Upper lobe of right lung (tissue), 1 donor: ENCODE measurements around the gene TRPM4. TPM values are rescaled to one million over a fixed set of nuclear protein-coding genes. Genes with fewer than 3 reads are reported as not detected.
"Not testable (repeated sequence)": the region's sequence is repeated elsewhere in the genome, so short reads cannot be mapped to it uniquely, and the experiment has no call there.

ENCODE experiments used
- ATAC-seq: fragments of 200-7000 bp; cut with Tn5 transposase; one replicate; pipeline ENCODE4 v1.9.1; 2020; ENCODE audit warnings: mild to moderate bottlenecking, moderate library complexity
- DNase-seq: peaks from one replicate; pipeline ENCODE4 v3.0.0-alpha.2; 2020
- H3K27ac ChIP-seq: fragments of 200-600 bp; one replicate; pipeline ENCODE4 v1.8.0; 2022
- H3K27me3 ChIP-seq: fragments of 200-600 bp; one replicate; pipeline ENCODE4 v1.8.0; 2022; ENCODE audit warnings: mild to moderate bottlenecking
- H3K36me3 ChIP-seq: fragments of 200-600 bp; one replicate; pipeline ENCODE4 v1.8.0; 2022
- H3K4me1 ChIP-seq: fragments of 200-600 bp; one replicate; pipeline ENCODE4 v1.8.0; 2022
- H3K4me3 ChIP-seq: fragments of 200-600 bp; one replicate; pipeline ENCODE4 v1.8.0; 2022; ENCODE audit warnings: mild to moderate bottlenecking
- H3K9me3 ChIP-seq: fragments of 200-600 bp; one replicate; pipeline ENCODE4 v1.8.0; 2022
- CTCF ChIP-seq: fragments of 200-600 bp; IDR thresholded peaks from one replicate; pipeline ENCODE4 v1.8.0; 2022; ENCODE audit warnings: antibody characterized with exemption
- intact Hi-C: fragments of 100-400 bp; cut with DNase I; formaldehyde crosslinking; loops from one replicate; pipeline ENCODE4 v1.11.0; 2022
- total RNA-seq: library from RNA; stranded (reverse); fragmentation: NEBNext Ultra II Directional; extraction: Animal tissue kit (Norgen Biotek cat#: 25700); gene quantifications from one replicate; pipeline ENCODE4 v1.2.1, GENCODE V29; 2021
- donor health status: DM: no; HTN: yes; CAD: no; lungs with severe emphysema.

The TRPM4 gene
- total RNA-seq, 1 donor from 2014 or later, result 44.3 TPM

DNA sequence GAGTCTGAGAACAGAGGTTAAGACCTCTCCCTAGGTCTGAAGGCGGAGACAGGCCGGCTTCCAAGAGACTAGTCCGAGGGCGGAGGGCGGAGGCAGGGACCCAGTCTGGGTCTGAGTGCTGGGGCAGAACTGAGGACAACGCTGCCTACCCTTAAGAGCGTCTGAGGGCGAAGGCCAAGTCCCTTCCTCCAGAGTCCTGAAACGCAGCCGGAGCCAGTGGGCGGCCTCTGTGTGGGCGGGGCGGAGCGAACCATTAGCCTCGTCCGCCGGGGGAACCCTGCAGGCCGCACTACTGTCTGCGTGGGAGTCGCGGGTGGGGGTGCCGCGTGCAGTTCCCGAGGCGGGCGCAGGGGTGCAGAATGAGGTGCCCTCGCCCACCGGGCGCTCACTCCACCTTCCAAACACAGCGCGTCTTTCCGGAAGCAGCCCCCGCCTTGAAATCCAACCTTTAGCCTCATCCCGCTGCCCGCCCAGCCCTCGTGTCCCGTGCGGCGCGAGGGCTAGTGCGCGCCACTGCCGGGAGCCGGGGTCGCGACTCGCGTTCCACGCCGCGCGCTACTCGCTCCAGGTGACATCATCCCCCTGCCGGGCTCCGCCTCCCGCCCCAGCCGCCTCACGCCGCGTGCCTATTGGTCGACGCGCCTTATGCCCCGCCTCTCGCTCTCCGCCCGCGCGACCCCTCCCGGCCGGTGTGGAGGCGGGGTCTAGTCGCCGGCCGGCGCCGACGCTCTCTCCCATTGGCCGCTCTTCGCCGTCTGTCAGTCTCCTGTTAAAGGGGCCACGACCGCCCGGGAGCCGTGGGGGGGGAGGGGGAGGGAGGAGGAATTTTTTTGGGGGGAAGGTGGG lies 38.8 kb upstream of the TRPM4 start, which contains the start of gene C19orf73:
TSS of gene C19orf73 (minus strand) at position 579 of the 846 bp plus-strand sequence. CDS start at position 458, 121 bp downstream.
- Histone ChIP-seq H3K27me3 (no peaks in the 10 kb centered on the region), H3K4me1 (peaks cover 24% of the 10 kb centered on the region), H3K9me3 (no peaks in the 10 kb centered on the region), H3K4me3 (peak within 1 kb of the TSS; percentile 71), H3K27ac (peak within 1 kb of the TSS; percentile 97), H3K36me3 (no peaks in the 10 kb centered on the region)
- intact Hi-C loops, result no loop called here
- DNase-seq, result peak; percentile 97
- peak; percentile 92 for ATAC-seq
- TF ChIP-seq CTCF, result peak; percentile 30

DNA sequence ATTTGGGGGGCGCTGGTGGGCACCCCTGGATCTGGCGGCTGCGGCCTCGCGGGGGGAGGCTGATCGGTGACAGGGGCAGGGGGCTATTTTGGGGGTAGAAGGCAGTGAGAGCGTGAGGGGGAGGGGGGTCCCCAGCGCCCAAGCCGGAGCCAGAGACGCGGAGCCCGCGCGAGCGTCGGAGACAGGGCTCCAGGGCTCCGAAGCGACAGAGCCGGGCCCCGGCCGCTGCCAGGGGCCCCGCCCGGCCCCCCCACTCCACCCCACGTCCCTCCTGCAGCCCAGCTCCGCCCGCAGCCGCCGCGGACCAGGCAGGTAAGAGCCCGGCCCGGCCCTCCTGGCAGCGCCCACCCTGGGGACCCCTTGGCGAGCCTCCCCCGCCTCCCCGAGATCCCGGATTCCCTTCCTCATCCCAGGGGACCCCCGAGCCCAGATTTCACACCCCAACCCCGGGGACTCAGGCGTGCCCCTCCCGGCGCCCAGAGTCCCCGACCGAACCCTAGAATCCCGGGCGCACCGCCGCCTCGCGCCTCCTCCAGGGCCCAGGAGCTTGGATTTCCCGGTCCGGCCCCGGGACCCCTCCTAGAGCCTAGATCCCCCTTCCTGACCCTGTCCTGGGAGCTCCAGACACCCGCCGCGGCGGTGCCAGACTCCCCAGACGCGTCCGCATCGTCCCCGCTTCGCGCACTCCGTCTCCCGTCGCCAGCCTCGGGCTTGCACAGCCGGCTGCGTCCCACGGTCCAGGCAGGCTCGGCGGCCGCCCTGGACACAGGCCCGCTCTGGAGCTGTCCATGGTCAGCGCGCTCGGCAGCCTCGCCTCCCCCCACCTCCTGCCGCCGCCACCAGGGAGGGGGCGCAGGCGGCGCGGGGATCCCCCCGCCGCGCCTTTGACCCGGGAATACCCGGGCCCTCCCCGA lies 37.9 kb upstream of the TRPM4 start, which contains the start of gene PPFIA3:
TSS of gene PPFIA3 (plus strand) at position 134 of the 914 bp plus-strand sequence. CDS start 8,330 bp downstream, outside the sequence.
- Histone ChIP-seq H3K27ac (peak within 1 kb of the TSS; percentile 97), H3K4me3 (peak within 1 kb of the TSS; percentile 71), H3K27me3 (no peaks in the 10 kb centered on the region), H3K9me3 (no peaks in the 10 kb centered on the region), H3K4me1 (peaks cover 21% of the 10 kb centered on the region), H3K36me3 (no peaks in the 10 kb centered on the region)
- no peak for TF ChIP-seq CTCF
- DNase-seq (peak; percentile 85), ATAC-seq (peak; percentile 59)
- intact Hi-C loops, result no loop called here

- no peak for TF ChIP-seq CTCF
- intact Hi-C loops, result no loop called here
- no peaks in the 10 kb centered on the region for H3K36me3 ChIP-seq
- no peaks in the 10 kb centered on the region for H3K27me3 ChIP-seq
- no peak for ATAC-seq
- H3K4me1 ChIP-seq, result peaks cover 21% of the 10 kb centered on the region
- no peak for DNase-seq
- H3K27ac ChIP-seq, result no peak overlapping the region
- H3K4me3 ChIP-seq, result no peak overlapping the region
- H3K9me3 ChIP-seq, result no peaks in the 10 kb centered on the region
These were observed 37.3 kb upstream of the TRPM4 start for GRCh38 chr19:49120325-49120683.

DNA sequence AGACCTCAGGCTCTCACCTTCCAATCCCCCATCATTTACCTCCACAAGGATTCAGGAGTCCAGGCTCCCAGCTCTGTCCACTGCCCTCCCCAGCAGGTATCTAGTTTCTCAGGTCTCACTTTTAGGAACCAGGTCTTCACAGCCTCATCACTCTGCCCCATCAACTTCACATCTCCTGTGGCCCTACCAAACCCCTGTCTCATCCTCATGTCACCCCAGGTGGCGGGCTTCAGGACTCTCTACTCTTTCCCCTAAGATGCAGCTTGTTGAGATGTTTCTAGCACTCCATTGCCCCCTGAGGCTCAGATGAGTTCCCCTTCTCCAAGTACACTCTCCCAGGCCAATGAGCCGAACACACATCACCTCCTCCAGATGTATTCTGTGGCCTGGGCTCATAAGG lies 36.7 kb upstream of the TRPM4 start:
- H3K4me1 ChIP-seq, result peaks cover 21% of the 10 kb centered on the region
- H3K27ac ChIP-seq, result no peak overlapping the region
- intact Hi-C loops, result no loop called here
- H3K9me3 ChIP-seq, result no peaks in the 10 kb centered on the region
- no peaks in the 10 kb centered on the region for H3K36me3 ChIP-seq
- no peaks in the 10 kb centered on the region for H3K27me3 ChIP-seq
- ATAC-seq (no peak), DNase-seq (no peak)
- no peak for TF ChIP-seq CTCF
- H3K4me3 ChIP-seq, result no peak overlapping the region

- H3K36me3 ChIP-seq, H3K27ac ChIP-seq, ATAC-seq, H3K4me3 ChIP-seq, H3K27me3 ChIP-seq, H3K9me3 ChIP-seq, intact Hi-C loops, DNase-seq: not testable (repeated sequence)
- peaks cover 21% of the 10 kb centered on the region for H3K4me1 ChIP-seq
These were observed 35.8 kb upstream of the TRPM4 start for GRCh38 chr19:49121841-49122240.

DNA sequence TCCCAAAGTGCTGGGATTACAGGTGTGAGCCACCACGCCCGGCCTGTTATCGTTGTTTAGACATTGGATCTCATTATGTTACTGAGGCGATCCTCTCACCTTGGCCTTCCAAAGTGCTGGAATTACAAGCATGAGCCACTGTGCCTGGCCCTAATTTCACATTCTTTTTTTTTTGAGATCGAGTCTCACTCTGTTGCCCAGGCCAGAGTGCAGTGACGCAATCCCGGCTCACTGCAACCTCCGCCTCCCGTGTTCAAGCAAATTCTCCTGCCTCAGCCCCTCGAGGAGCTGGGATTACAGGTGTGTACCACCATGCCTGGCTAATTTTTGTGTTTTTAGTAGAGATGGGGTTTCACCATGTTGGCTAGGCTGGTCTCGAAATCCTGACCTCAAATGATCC lies 34.3 kb upstream of the TRPM4 start:
- ATAC-seq, result not testable (repeated sequence)

More for the DNA sequence above, 34.3 kb upstream of the TRPM4 start:
- H3K4me3 ChIP-seq, intact Hi-C loops, H3K36me3 ChIP-seq, H3K27me3 ChIP-seq, H3K27ac ChIP-seq, DNase-seq, H3K9me3 ChIP-seq: not testable (repeated sequence)
- H3K4me1 ChIP-seq, result peaks cover 17% of the 10 kb centered on the region
